ENCODE measurements around the gene CADM2.

Gene CADM2

DNA sequence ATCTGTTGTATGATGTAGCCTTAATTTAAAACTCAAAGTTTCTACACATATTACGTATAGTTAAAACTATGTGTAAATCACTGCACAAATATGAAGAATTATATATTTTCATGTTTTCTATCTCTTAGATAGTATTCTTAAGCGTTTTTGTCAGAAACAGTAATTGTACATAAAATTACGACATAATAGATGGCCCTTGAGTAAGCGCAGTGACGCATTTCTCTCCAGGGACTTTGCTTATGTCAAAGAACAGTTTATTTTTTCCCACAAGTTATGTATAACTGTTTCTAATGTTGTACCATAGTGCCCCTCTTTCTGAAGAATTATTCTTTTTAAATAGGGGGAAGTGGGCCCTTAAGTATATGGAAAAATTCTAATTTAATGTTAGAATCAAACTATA is 1098.2 kb downstream of the CADM2 start:
- TF ChIP-seq, protein P1, sequence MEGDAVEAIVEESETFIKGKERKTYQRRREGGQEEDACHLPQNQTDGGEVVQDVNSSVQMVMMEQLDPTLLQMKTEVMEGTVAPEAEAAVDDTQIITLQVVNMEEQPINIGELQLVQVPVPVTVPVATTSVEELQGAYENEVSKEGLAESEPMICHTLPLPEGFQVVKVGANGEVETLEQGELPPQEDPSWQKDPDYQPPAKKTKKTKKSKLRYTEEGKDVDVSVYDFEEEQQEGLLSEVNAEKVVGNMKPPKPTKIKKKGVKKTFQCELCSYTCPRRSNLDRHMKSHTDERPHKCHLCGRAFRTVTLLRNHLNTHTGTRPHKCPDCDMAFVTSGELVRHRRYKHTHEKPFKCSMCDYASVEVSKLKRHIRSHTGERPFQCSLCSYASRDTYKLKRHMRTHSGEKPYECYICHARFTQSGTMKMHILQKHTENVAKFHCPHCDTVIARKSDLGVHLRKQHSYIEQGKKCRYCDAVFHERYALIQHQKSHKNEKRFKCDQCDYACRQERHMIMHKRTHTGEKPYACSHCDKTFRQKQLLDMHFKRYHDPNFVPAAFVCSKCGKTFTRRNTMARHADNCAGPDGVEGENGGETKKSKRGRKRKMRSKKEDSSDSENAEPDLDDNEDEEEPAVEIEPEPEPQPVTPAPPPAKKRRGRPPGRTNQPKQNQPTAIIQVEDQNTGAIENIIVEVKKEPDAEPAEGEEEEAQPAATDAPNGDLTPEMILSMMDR (conservative IDR thresholded peaks at IDR 0.05; ENCODE audit: low read depth, low read length): no peak

GRCh38 chr3:86073799-86074198 is 1115.0 kb downstream of the CADM2 start:
- H3K9ac ChIP-seq: no peak overlapping the region
- no peak overlapping the region for H3K27ac ChIP-seq
- no peaks in the 10 kb centered on the region for H3K79me2 ChIP-seq (ENCODE audit: insufficient read depth, low read depth)
- H3K27me3 ChIP-seq (ENCODE audit: insufficient read depth, low read depth): no peaks in the 10 kb centered on the region
- H4K20me1 ChIP-seq (ENCODE audit: insufficient read depth): no peaks in the 10 kb centered on the region
- H3K4me3 ChIP-seq (IDR thresholded peaks at IDR 0.05; ENCODE audit: insufficient read depth, low read depth, low read length): no peak overlapping the region
- no peak overlapping the region for H3K4me2 ChIP-seq
- no peaks in the 10 kb centered on the region for H3K36me3 ChIP-seq (ENCODE audit: insufficient read depth)
- no peaks in the 10 kb centered on the region for H3K4me1 ChIP-seq (ENCODE audit: low read depth, poor library complexity, severe bottlenecking)
- no peak overlapping the region for H2AFZ ChIP-seq (ENCODE audit: low read depth)
- TF ChIP-seq, protein P1 (conservative IDR thresholded peaks at IDR 0.05; ENCODE audit: low read depth, low read length): no peak

More for the DNA sequence above, 1098.2 kb downstream of the CADM2 start:
- H2AFZ ChIP-seq (ENCODE audit: low read depth): no peak overlapping the region
- no peak overlapping the region for H3K4me2 ChIP-seq
- H3K4me3 ChIP-seq (IDR thresholded peaks at IDR 0.05; ENCODE audit: insufficient read depth, low read depth, low read length): no peak overlapping the region
- no peaks in the 10 kb centered on the region for H4K20me1 ChIP-seq (ENCODE audit: insufficient read depth)
- no peaks in the 10 kb centered on the region for H3K36me3 ChIP-seq (ENCODE audit: insufficient read depth)
- H3K9ac ChIP-seq: no peak overlapping the region
- H3K79me2 ChIP-seq (ENCODE audit: insufficient read depth, low read depth): no peaks in the 10 kb centered on the region
- H3K27me3 ChIP-seq (ENCODE audit: insufficient read depth, low read depth): no peaks in the 10 kb centered on the region
- no peaks in the 10 kb centered on the region for H3K4me1 ChIP-seq (ENCODE audit: low read depth, poor library complexity, severe bottlenecking)
- no peak overlapping the region for H3K27ac ChIP-seq

DNA sequence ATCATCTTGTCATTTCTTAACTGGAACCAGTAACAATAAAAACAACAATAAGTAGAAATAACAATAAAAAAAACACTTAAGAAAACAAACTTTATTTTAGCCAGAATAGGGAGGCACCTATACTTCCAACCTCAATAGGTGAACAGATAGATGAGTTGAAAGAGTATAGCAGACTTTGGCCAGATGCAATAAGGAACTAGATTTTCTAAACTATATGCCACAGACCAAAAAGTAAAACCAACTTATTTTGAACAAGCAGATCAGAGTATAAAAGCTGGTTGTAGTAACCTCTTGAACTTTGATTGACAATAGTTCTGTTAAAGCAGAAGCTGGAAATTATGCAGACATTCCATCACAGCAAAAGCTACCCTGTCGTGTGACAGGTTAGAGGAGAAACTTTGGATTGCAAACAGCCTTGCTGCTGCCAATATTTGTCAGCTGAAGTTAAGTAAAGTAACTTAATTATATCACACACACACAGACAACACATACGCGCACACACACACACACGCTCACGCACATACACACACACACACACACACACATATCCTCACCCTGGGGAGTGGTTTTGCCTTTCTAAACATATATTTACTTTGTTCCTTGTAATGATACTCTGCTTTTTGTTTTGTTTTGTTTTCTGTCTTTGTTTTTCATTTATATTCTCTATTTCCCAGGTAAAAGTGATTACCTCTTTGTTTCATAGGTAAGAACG is 1128.5 kb downstream of the CADM2 start:
- Histone ChIP-seq H3K79me2 (ENCODE audit: insufficient read depth, low read depth) (no peaks in the 10 kb centered on the region), H3K9ac (no peak overlapping the region), H3K36me3 (ENCODE audit: insufficient read depth) (no peaks in the 10 kb centered on the region), H3K4me3 (IDR thresholded peaks at IDR 0.05; ENCODE audit: insufficient read depth, low read depth, low read length) (no peak overlapping the region), H2AFZ (ENCODE audit: low read depth) (no peak overlapping the region), H3K27me3 (ENCODE audit: insufficient read depth, low read depth) (no peaks in the 10 kb centered on the region), H3K4me2 (no peak overlapping the region), H3K27ac (no peak overlapping the region), H3K4me1 (ENCODE audit: low read depth, poor library complexity, severe bottlenecking) (no peaks in the 10 kb centered on the region), H4K20me1 (ENCODE audit: insufficient read depth) (no peaks in the 10 kb centered on the region)
- TF ChIP-seq, protein P1 (conservative IDR thresholded peaks at IDR 0.05; ENCODE audit: low read depth, low read length): no peak

GRCh38 chr3:86104154-86104553 is 1145.4 kb downstream of the CADM2 start:
- Histone ChIP-seq H3K27me3 (ENCODE audit: insufficient read depth, low read depth) (no peaks in the 10 kb centered on the region), H3K9ac (no peak overlapping the region), H3K4me2 (no peak overlapping the region), H4K20me1 (ENCODE audit: insufficient read depth) (no peaks in the 10 kb centered on the region), H3K4me1 (ENCODE audit: low read depth, poor library complexity, severe bottlenecking) (no peaks in the 10 kb centered on the region), H3K79me2 (ENCODE audit: insufficient read depth, low read depth) (no peaks in the 10 kb centered on the region), H3K4me3 (IDR thresholded peaks at IDR 0.05; ENCODE audit: insufficient read depth, low read depth, low read length) (no peak overlapping the region), H2AFZ (ENCODE audit: low read depth) (no peak overlapping the region), H3K27ac (no peak overlapping the region), H3K36me3 (ENCODE audit: insufficient read depth) (no peaks in the 10 kb centered on the region)
- TF ChIP-seq, protein P1 (conservative IDR thresholded peaks at IDR 0.05; ENCODE audit: low read depth, low read length): no peak

Measured in KMS-11 (cell line).